Neural progenitor cell (in vitro differentiated cells): ENCODE data around the gene LPP.

Experiments
- CTCF ChIP-seq: fragments of 200-600 bp; sonication (generic); IDR thresholded peaks from 2 replicates; pipeline ENCODE4 v1.5.1; 2017; ENCODE audit warnings: antibody characterized with exemption, mild to moderate bottlenecking
- EZH2 ChIP-seq: fragments of 200-600 bp; sonication (generic); IDR thresholded peaks from 2 replicates; pipeline ENCODE4 v1.6.1; 2017; ENCODE audit warnings: antibody characterized with exemption, mild to moderate bottlenecking, moderate library complexity
- EZH2phosphoT487 ChIP-seq: fragments of 200-600 bp; sonication (generic); IDR thresholded peaks from 2 replicates; pipeline ENCODE4 v1.6.1; 2017; ENCODE audit warnings: antibody characterized with exemption

GRCh38 chr3:188349351-188349901 lies 195.5 kb downstream of the LPP start:
- TF ChIP-seq CTCF, result peak; percentile 30
- TF ChIP-seq EZH2, result no peak
- no peak for TF ChIP-seq EZH2phosphoT487
